GM23338 (cell line): ENCODE data around the gene JPH4. TPM values are rescaled to one million over a fixed set of nuclear protein-coding genes. Genes with fewer than 3 reads are reported as not detected.

Experiments
- ATAC-seq: fragments of 200-7000 bp; cut with Tn5 transposase; 3 replicates; pipeline ENCODE4 v1.9.1; 2020
- DNase-seq: peaks from one replicate; pipeline ENCODE4 v3.0.0-alpha.2; 2015; ENCODE audit warnings: low spot score
- H2AFZ ChIP-seq: fragments of 200-600 bp; sonication (generic); 2 replicates; pipeline ENCODE4 v1.8.0; 2016; ENCODE audit warnings: antibody characterized with exemption, mild to moderate bottlenecking, moderate library complexity
- H3F3A ChIP-seq: fragments of 200-600 bp; sonication (generic); replicated peaks from 2 replicates; pipeline ENCODE4 v1.8.0; 2017; ENCODE audit warnings: antibody characterized with exemption, mixed run types, low read depth
- H3K27ac ChIP-seq: fragments of 200-600 bp; sonication (generic); 2 replicates; pipeline ENCODE4 v1.6.1; 2016; ENCODE audit warnings: low read depth
- H3K27me3 ChIP-seq: fragments of 200-600 bp; sonication (generic); 2 replicates; pipeline ENCODE4 v1.8.0; 2016; ENCODE audit warnings: mild to moderate bottlenecking, mixed run types, moderate library complexity; ENCODE audit not compliant: insufficient read depth
- H3K36me3 ChIP-seq: fragments of 200-600 bp; sonication (generic); 2 replicates; pipeline ENCODE4 v1.8.0; 2016; ENCODE audit warnings: mild to moderate bottlenecking; ENCODE audit not compliant: insufficient read depth
- H3K4me1 ChIP-seq: fragments of 200-600 bp; sonication (generic); 2 replicates; pipeline ENCODE4 v1.8.0; 2016; ENCODE audit warnings: mild to moderate bottlenecking, moderate library complexity; ENCODE audit not compliant: insufficient read depth
- H3K4me2 ChIP-seq: fragments of 200-600 bp; sonication (generic); 2 replicates; pipeline ENCODE4 v1.7.1; 2017; ENCODE audit warnings: mixed run types
- H3K4me3 ChIP-seq: fragments of 200-600 bp; sonication (generic); 2 replicates; pipeline ENCODE4 v1.6.1; 2016; ENCODE audit warnings: mixed run types
- H3K79me2 ChIP-seq: fragments of 200-600 bp; sonication (generic); replicated peaks from 2 replicates; pipeline ENCODE4 v1.8.0; 2017; ENCODE audit warnings: mild to moderate bottlenecking; ENCODE audit not compliant: insufficient read depth
- H3K9me2 ChIP-seq: fragments of 200-600 bp; sonication (generic); 2 replicates; pipeline ENCODE4 v1.8.0; 2017; ENCODE audit not compliant: insufficient read depth
- H4K20me1 ChIP-seq: fragments of 200-600 bp; sonication (generic); replicated peaks from 2 replicates; pipeline ENCODE4 v1.8.0; 2017; ENCODE audit warnings: mild to moderate bottlenecking; ENCODE audit not compliant: insufficient read depth
- H3K27ac Mint-ChIP-seq: 2 replicates; pipeline ENCODE4 v1.8.0; 2020; ENCODE audit warnings: inconsistent platforms, mild to moderate bottlenecking, moderate library complexity, mixed read lengths
- H3K27me3 Mint-ChIP-seq: 3 replicates; pipeline ENCODE4 v1.8.0; 2022; ENCODE audit warnings: low read depth, mild to moderate bottlenecking, moderate library complexity, mixed read lengths, inconsistent platforms; ENCODE audit not compliant: insufficient read depth, poor library complexity
- H3K36me3 Mint-ChIP-seq: 3 replicates; pipeline ENCODE4 v1.8.0; 2021; ENCODE audit warnings: low read depth, mild to moderate bottlenecking, inconsistent platforms, moderate library complexity, mixed read lengths
- H3K4me1 Mint-ChIP-seq: 3 replicates; pipeline ENCODE4 v1.8.0; 2020; ENCODE audit warnings: mild to moderate bottlenecking, inconsistent platforms, mixed read lengths
- H3K4me3 Mint-ChIP-seq: 3 replicates; pipeline ENCODE4 v1.8.0; 2021; ENCODE audit warnings: moderate library complexity, mild to moderate bottlenecking, inconsistent platforms, mixed read lengths
- H3K9me3 Mint-ChIP-seq: 3 replicates; pipeline ENCODE4 v1.8.0; 2020; ENCODE audit warnings: moderate library complexity, mild to moderate bottlenecking, inconsistent platforms, mixed read lengths
- CREB1 ChIP-seq: fragments of 250-450 bp; sonication (Bioruptor Pico); IDR thresholded peaks from 2 replicates; pipeline ENCODE4 v1.5.0; 2020; ENCODE audit warnings: low read depth, mild to moderate bottlenecking, moderate library complexity
- EZH2 ChIP-seq: fragments of 200-600 bp; sonication (generic); IDR thresholded peaks from one replicate; pipeline ENCODE4 v1.8.0; 2017; ENCODE audit warnings: antibody characterized with exemption, mild to moderate bottlenecking, low read depth; ENCODE audit not compliant: unreplicated experiment
- JUNB ChIP-seq: IDR thresholded peaks from one replicate; pipeline ENCODE4 v1.6.1; 2016; ENCODE audit warnings: antibody characterized with exemption; ENCODE audit not compliant: unreplicated experiment
- NANOG ChIP-seq: IDR thresholded peaks from 2 replicates; pipeline ENCODE4 v1.6.1; 2016; ENCODE audit warnings: antibody characterized with exemption, borderline replicate concordance
- POLR2AphosphoS5 ChIP-seq: IDR thresholded peaks from 2 replicates; pipeline ENCODE4 v1.6.1; 2016; ENCODE audit warnings: antibody characterized with exemption, low read depth
- STAT1 ChIP-seq: IDR thresholded peaks from one replicate; pipeline ENCODE4 v1.6.1; 2016; ENCODE audit warnings: antibody characterized with exemption; ENCODE audit not compliant: unreplicated experiment
- ZNF331 ChIP-seq: fragments of 250-450 bp; sonication (Bioruptor Pico); IDR thresholded peaks from 2 replicates; pipeline ENCODE4 v1.5.0; 2020; ENCODE audit warnings: low read depth, mild to moderate bottlenecking, moderate library complexity
- ZNF462 ChIP-seq: fragments of 250-450 bp; sonication (Bioruptor Pico); IDR thresholded peaks from 2 replicates; pipeline ENCODE4 v1.5.0; 2020; ENCODE audit warnings: mild to moderate bottlenecking, moderate library complexity
- polyA plus RNA-seq: library from polyadenylated mRNA; unstranded; fragments of >200 nt; fragmentation: Nextera tagmentation; extraction: Ambion mirVana; gene quantifications from 2 replicates; pipeline ENCODE4 v1.2.1, GENCODE V29; 2016
- total RNA-seq: library from RNA; depleted of rRNA; stranded (reverse); fragments of >200 nt; shearing (Covaris generic); gene quantifications from 2 replicates; pipeline ENCODE4 v1.2.3, GENCODE V29; 2014
- TF ChIP-seq, protein P1 (sequence below): IDR thresholded peaks from one replicate; pipeline ENCODE4 v1.6.1; 2018; ENCODE audit warnings: antibody characterized with exemption; ENCODE audit not compliant: unreplicated experiment
- TF ChIP-seq, protein P2 (sequence below): IDR thresholded peaks from 2 replicates; pipeline ENCODE4 v1.6.1; 2016; ENCODE audit warnings: antibody characterized with exemption

The JPH4 gene
- total and polyA plus RNA-seq, 2 experiments from 2014 or later = 11.0 to 29.9 TPM

- TF ChIP-seq, protein P1, sequence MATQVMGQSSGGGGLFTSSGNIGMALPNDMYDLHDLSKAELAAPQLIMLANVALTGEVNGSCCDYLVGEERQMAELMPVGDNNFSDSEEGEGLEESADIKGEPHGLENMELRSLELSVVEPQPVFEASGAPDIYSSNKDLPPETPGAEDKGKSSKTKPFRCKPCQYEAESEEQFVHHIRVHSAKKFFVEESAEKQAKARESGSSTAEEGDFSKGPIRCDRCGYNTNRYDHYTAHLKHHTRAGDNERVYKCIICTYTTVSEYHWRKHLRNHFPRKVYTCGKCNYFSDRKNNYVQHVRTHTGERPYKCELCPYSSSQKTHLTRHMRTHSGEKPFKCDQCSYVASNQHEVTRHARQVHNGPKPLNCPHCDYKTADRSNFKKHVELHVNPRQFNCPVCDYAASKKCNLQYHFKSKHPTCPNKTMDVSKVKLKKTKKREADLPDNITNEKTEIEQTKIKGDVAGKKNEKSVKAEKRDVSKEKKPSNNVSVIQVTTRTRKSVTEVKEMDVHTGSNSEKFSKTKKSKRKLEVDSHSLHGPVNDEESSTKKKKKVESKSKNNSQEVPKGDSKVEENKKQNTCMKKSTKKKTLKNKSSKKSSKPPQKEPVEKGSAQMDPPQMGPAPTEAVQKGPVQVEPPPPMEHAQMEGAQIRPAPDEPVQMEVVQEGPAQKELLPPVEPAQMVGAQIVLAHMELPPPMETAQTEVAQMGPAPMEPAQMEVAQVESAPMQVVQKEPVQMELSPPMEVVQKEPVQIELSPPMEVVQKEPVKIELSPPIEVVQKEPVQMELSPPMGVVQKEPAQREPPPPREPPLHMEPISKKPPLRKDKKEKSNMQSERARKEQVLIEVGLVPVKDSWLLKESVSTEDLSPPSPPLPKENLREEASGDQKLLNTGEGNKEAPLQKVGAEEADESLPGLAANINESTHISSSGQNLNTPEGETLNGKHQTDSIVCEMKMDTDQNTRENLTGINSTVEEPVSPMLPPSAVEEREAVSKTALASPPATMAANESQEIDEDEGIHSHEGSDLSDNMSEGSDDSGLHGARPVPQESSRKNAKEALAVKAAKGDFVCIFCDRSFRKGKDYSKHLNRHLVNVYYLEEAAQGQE = no peak
- TF ChIP-seq ZNF331 = no peak
- no peak for TF ChIP-seq STAT1
- TF ChIP-seq, protein P2, sequence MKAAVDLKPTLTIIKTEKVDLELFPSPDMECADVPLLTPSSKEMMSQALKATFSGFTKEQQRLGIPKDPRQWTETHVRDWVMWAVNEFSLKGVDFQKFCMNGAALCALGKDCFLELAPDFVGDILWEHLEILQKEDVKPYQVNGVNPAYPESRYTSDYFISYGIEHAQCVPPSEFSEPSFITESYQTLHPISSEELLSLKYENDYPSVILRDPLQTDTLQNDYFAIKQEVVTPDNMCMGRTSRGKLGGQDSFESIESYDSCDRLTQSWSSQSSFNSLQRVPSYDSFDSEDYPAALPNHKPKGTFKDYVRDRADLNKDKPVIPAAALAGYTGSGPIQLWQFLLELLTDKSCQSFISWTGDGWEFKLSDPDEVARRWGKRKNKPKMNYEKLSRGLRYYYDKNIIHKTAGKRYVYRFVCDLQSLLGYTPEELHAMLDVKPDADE = no peak
- TF ChIP-seq POLR2AphosphoS5 = no peak
Measured at GRCh38 chr14:23565626-23566025, 13.0 kb downstream of the JPH4 start (continued).

DNA sequence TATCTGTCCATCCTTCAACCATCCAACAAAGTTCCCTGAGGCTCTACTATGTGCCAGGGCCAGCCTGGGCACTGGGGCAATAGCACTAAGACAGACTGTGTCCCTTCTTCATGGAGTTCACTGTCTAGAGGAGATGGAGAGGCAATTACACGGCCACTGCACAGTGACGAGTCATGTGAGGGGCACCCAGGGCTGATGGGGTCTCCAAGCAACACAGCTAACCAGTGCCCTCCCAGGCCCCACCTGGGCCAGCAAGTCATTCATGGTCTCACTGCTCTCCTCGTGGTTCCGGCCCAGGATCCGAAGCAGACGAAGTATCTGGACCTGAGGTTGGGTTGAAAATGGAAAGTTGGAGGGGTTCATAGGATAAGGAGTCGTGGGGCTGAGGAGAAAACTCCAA lies 13.7 kb downstream of the JPH4 start:
- H3K4me3 Mint-ChIP-seq = 0 out of 3 replicates have a peak overlapping the region, but pooled peaks have one; percentile 4
- Histone ChIP-seq H3K4me1 (peaks cover 31% of the 10 kb centered on the region), H3K79me2 (no peaks in the 10 kb centered on the region), H3K36me3 (no peaks in the 10 kb centered on the region), H4K20me1 (no peaks in the 10 kb centered on the region), H3F3A (peaks cover 15% of the 10 kb centered on the region), H3K4me2 (no peak overlapping the region), H3K4me3 (no peak overlapping the region), H3K9me2 (no peaks in the 10 kb centered on the region), H2AFZ (no peak overlapping the region), H3K27ac (no peak overlapping the region), H3K27me3 (no peaks in the 10 kb centered on the region)
- H3K27me3 Mint-ChIP-seq = peaks cover 40% of the 10 kb centered on the region
- peaks cover 39% of the 10 kb centered on the region for H3K36me3 Mint-ChIP-seq
- peaks cover 4% of the 10 kb centered on the region; the same call in 1 of the 3 replicates for H3K9me3 Mint-ChIP-seq
- H3K4me1 Mint-ChIP-seq = peaks cover 34% of the 10 kb centered on the region
- ATAC-seq (no peak), DNase-seq (no peak)
- H3K27ac Mint-ChIP-seq = no peak overlapping the region
- no peak for TF ChIP-seq NANOG

DNA sequence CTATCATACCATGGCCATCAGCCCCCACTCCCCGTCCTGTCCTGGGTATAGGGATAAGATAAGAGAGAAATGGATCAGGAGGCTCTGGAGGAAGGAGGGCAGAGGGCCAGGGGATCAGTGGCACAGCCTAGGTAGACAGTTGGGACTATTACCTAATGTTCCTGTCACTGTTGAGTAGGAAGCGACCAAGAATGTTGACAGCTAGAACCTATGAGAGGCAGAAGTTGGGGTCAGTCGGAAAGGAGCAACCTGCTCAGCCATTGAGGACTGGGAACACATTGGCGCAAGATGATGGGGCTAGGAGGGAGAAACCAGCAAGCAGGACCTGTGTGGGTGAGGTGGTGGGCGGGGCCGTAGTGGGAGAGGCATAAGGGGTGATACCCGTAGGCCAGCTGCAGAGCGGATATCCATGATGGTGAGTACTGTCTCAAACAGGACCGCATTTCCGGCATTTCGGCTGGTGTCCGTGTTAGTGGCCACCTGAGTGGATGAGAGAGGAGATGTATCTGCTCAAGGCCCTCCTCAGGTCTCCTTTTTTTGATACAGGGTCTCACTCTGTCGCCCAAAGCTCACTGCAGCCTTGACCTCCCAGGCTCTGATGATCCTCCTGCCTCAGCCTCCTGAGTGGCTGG lies 14.3 kb downstream of the JPH4 start:
- no peak overlapping the region for H3K27ac ChIP-seq
- H3K36me3 Mint-ChIP-seq = peaks cover 44% of the 10 kb centered on the region
- peaks cover 33% of the 10 kb centered on the region for H3K4me1 Mint-ChIP-seq
- peaks cover 27% of the 10 kb centered on the region for H3K4me1 ChIP-seq
- ATAC-seq (no peak), DNase-seq (no peak)
- H3F3A ChIP-seq = peaks cover 11% of the 10 kb centered on the region
- no peak overlapping the region for H3K4me3 ChIP-seq
- H2AFZ ChIP-seq = no peak overlapping the region
- H3K4me2 ChIP-seq = no peak overlapping the region
- H3K27ac Mint-ChIP-seq = no peak overlapping the region
- no peaks in the 10 kb centered on the region for H4K20me1 ChIP-seq
- no peak overlapping the region; the same call in 2 of the 3 replicates for H3K4me3 Mint-ChIP-seq
- H3K79me2 ChIP-seq = no peaks in the 10 kb centered on the region
- no peaks in the 10 kb centered on the region for H3K27me3 ChIP-seq
- H3K9me2 ChIP-seq = no peaks in the 10 kb centered on the region
- H3K27me3 Mint-ChIP-seq = peaks cover 39% of the 10 kb centered on the region
- H3K9me3 Mint-ChIP-seq = peaks cover 3% of the 10 kb centered on the region; the same call in 1 of the 3 replicates
- no peaks in the 10 kb centered on the region for H3K36me3 ChIP-seq
- no peak for TF ChIP-seq STAT1
- TF ChIP-seq CREB1 (CRISPR knock-in tag) = no peak
- no peak for TF ChIP-seq ZNF462 (CRISPR knock-in tag)
- TF ChIP-seq JUNB = no peak
- TF ChIP-seq EZH2 = no peak
